IPS-NIHi7 (cell line): Measurements from ENCODE around the gene ARHGAP6.
"Not testable (repeated sequence)": the region's sequence is repeated elsewhere in the genome, so short reads cannot be mapped to it uniquely, and the experiment has no call there.

Source experiments
- DNase-seq: peaks from one replicate; pipeline ENCODE4 v3.0.0; 2012; ENCODE audit warnings: mixed read lengths; ENCODE audit errors: extremely low spot score

ARHGAP6 gene

GRCh38 chrX:11151799-11152559 is 513.7 kb downstream of the ARHGAP6 start:
- DNase-seq, result no peak

GRCh38 chrX:11148401-11148800 is 517.3 kb downstream of the ARHGAP6 start:
- no peak for DNase-seq

GRCh38 chrX:11146411-11146810 is 519.3 kb downstream of the ARHGAP6 start:
- DNase-seq, result no peak

DNA sequence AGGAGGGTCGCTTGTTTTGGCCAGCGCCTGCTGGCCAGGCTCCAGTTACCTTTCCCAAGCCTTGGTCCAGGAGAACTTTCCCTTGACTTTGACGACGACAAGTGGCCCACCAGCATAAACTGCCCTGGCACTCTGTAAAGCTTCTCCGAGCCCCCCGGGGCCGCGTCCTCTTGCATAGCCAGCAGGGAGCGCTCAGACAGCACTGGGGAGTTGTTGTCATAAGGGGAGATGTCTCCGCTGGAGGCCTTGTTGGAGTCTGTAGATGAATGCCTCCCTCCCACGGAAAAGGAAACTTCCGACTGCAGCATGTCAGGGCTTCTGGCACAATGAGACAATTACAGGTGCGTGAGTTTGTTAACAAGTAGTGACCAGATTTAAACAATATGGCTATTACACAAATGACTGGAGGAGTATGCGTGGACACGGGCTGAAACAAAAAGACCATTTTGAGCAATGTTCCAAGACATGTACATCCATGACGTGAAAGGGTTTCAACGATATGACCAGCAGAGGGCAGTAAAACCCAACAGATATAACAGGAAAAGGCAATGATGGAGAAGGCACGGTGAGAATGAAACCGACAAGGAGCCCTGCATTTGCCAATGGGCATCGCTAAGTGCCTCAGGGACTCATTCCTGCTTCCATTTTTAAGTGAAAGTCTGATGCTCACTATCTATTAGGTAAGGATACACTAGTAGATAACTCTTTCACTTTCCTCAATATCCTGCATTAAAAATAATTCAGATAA is 521.6 kb downstream of the ARHGAP6 start:
- peak; percentile 73 for DNase-seq

- no peak for DNase-seq
Measured at GRCh38 chrX:11138498-11139390, 527.0 kb downstream of the ARHGAP6 start.

GRCh38 chrX:11137543-11138139 is 528.1 kb downstream of the ARHGAP6 start:
- no peak for DNase-seq

DNA sequence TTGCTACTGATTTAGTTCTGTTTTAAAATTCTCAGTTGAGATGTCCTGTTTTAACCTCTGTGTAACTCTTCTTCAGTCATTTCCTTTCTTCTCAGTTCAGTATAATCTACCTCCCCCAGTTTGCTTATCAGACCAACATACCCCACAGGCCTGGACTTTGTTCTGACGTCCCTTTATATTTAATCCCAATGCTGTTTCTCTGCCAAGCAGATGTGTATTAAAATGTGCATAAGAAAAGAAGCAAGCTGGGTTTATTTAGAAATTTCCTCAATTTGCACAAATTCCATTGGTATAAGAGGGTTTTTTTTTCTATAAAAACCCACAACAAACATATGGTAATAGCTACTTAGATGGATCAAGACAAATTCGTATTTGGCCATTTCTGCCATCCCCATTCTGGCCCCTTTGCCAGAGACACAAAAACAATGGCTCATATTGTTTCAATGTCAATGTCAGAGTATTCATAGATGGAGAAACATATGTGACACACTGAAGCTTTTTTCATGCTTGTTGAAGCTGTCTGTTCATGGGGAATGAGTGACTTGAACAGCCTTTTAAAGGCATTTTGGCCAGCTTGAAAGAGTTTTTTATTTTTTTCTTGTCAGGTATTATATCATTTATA is 530.0 kb downstream of the ARHGAP6 start:
- no peak for DNase-seq

- no peak for DNase-seq
Measured at GRCh38 chrX:11131146-11131545, 534.6 kb downstream of the ARHGAP6 start.

DNA sequence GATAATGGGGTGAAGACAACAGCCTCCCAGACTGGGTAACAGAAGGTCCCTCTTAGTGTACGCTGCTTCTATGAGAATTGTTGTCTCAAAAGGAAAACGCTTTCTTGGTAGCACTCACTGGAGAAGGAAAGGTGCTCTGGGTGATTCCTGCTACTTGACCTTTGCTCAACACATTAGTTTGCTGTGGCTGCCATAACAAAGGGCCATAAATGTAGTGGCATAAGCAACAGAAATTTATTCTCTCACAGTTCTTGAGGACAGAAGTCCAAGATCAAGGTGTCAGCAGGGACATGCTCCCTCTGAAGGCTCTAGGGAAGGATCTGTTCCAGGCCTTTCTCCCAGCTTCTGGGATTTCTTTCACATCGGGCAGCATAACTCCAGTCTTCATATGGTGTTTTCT is 535.6 kb downstream of the ARHGAP6 start:
- no peak for DNase-seq

- no peak for DNase-seq
Measured at GRCh38 chrX:11129534-11130105, 536.1 kb downstream of the ARHGAP6 start.

DNA sequence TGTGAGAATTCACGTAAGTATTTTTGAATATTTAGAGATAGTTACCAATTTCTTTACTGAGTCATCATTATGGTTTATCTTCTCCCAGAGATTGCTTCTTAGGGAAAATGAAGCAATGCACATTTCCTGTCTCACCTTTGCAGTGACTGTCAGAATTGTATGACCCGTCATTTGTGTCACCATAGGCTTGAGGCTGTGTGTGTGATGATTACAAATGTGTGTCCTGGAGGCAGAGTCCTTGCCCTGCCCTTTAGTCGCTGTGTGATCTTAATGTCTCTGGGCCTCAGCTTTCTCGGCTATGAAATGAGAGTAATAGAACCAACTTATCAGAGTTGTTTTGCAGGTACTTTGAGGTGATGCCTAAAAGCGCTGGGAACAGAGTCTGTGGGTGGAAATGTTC is 540.7 kb downstream of the ARHGAP6 start:
- DNase-seq, result no peak

DNA sequence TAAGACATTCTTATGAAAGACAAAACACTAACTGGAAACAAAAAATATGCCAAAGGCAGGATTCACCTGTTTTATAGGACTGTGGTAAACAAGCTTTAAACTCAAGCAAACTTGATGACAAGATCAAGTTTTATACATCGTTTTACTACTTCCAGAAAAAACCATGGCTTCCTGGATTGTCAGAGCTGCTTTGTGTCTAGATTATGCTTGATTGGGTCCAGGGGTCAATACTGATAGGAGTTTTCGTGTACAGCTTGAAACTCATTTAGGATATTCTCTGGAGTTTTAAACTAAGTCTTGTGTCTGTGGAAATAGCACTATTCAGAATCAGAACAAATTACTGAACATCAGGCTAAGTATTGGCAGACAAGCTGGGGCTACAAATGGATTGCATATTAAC is 541.6 kb downstream of the ARHGAP6 start:
- DNase-seq, result no peak

- DNase-seq, result not testable (repeated sequence)
Measured at GRCh38 chrX:11123087-11123486, 542.6 kb downstream of the ARHGAP6 start.

DNA sequence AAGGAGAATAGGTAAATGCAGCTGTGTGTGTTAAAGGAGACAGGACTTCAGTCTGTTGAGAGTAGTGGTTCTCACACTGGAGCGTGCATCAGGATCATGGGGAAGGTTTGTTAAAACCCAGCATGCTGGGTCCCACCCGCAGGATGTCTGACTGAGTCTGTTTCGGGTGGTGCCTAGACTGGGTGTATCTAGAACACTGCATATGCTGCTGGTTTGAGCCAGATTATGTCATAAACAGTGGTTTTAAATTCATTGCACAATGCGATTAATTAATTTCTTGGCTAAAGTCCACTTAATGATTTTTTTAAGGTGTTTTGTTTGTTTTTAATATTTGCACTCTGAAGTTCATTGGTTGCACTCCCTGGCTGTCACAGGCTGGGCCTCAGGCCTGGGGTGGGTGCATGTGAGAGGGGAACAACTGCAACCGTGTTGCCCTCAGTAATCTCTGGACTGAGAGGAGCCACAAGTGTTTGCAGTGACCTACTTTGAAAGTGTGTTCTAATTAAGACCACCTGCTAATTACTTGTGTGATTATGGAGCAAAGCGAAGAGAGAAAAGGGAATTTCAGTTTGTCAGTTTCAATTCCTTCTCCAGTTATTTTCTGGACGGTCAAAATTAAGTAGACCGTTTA is 546.3 kb downstream of the ARHGAP6 start:
- DNase-seq, result no peak

- no peak for DNase-seq
Measured at GRCh38 chrX:11117745-11118144, 548.0 kb downstream of the ARHGAP6 start.

- no peak for DNase-seq
Measured at GRCh38 chrX:11113731-11114130, 552.0 kb downstream of the ARHGAP6 start.

GRCh38 chrX:11111947-11112346 is 553.8 kb downstream of the ARHGAP6 start:
- no peak for DNase-seq

DNA sequence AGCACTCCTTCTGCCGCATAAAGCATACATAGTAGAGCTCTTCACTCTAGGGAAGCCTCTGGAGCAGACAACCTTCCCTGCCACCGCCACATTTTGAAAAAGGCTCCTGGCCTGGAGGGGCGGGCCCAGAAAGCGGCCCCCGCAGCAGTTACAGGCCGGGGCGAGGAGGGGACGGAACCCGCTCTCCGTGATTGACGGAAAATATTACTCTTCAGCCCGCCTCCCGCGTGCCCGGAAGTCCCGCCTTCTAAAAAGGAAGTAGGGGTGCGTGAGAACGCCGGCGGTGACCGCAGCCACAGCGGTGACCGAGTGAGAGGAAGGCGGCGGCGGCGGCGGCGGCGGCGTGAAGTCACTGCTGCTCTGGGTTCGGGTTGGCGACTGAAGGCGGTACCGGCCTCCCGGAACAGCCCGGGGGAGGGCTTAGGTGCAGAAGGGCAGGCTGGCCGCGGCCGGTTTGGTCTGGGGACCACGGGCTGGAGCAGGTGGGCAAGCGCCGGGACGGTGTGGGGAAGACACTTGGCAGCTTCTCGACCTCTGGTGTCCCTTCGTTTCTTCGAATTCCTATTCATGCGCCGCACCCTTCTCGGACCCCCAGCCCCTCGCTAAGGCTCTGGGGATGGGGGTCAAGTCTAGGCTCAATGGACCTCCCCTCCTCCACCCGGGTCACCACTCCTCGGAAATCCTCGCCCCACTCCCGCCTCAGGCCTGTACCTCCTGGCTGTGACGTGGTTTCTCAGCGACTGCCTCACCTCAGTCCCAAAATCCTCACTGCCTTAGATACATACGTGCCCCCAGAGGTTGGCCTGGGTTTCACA is 554.5 kb downstream of the ARHGAP6 start, which contains the start of gene HCCS:
Gene HCCS, plus strand, starts transcription at position 296 of the 815 bp plus-strand sequence. CDS start 729 bp downstream, outside the sequence.
- DNase-seq, result peak; percentile 85

DNA sequence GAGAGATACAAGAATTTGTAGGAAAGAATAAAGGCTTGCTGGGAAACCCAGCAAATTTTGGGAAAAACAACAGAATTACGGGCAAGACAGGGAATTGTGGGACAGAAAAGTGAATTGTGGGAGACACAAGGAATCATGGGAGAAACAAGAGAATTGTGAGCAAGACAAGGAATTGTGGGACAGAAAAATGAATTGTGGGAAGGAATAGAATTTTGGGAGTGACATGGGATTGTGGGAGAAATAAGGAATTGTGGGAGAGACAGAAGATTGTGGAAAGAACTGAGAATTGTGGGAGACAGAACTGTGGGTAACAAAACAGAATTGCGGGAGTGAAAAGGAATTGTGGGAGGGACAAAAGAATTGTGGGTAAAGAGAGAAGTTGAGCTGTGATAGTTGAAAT is 555.8 kb downstream of the ARHGAP6 start:
- no peak for DNase-seq
